Heart left ventricle (tissue), 16 donors: ENCODE data around the gene CAMTA1. TPM values are rescaled to one million over a fixed set of nuclear protein-coding genes. Genes with fewer than 3 reads are reported as not detected.
A peak's percentile ranks its signal among the peaks of the same experiment; 100 is the strongest.

ENCODE experiments used
- ATAC-seq, 4 donors: fragments of 200-7000 bp; cut with Tn5 transposase; one replicate each; pipeline ENCODE4 v1.9.1; 2020 to 2022; ENCODE audit warnings: moderate library complexity in 4 of 4, mild to moderate bottlenecking in 3 of 4, moderate number of reproducible peaks in 1 of 4
- DNase-seq, 5 donors: peaks; one replicate each; pipeline ENCODE4 v3.0.0-alpha.2; 2020
- H3K27ac ChIP-seq, 12 donors: fragments of 200-600 bp; sonication (generic) in 4 of 12; one replicate each; pipeline versions ENCODE4 v1.5.0 to v1.8.0; 2016 to 2022; ENCODE audit warnings: mild to moderate bottlenecking in 2 of 12
- H3K27me3 ChIP-seq, 9 donors: fragments of 200-600 bp; sonication (generic) in 2 of 9; one replicate each; pipeline versions ENCODE4 v1.5.1 to v1.8.0; 2016 to 2022; ENCODE audit warnings: mild to moderate bottlenecking in 3 of 9
- H3K36me3 ChIP-seq, 9 donors: fragments of 200-600 bp; sonication (generic) in 2 of 9; one replicate each; pipeline versions ENCODE4 v1.5.0 to v1.8.0; 2018 to 2022; ENCODE audit warnings: mild to moderate bottlenecking in 2 of 9
- H3K4me1 ChIP-seq, 12 donors: fragments of 200-600 bp; sonication (generic) in 4 of 12; one replicate each; pipeline versions ENCODE4 v1.5.0 to v1.8.0; 2016 to 2022; ENCODE audit warnings: mild to moderate bottlenecking in 3 of 12
- H3K4me3 ChIP-seq, 12 donors: fragments of 200-600 bp; sonication (generic) in 4 of 12; one replicate each; pipeline versions ENCODE4 v1.5.0 to v1.8.0; 2017 to 2022; ENCODE audit warnings: mild to moderate bottlenecking in 9 of 12, moderate library complexity in 4 of 12
- H3K9me3 ChIP-seq, 12 donors: fragments of 200-600 bp; sonication (generic) in 4 of 12; one replicate each; pipeline versions ENCODE4 v1.5.0 to v1.8.0; 2016 to 2022; ENCODE audit warnings: mild to moderate bottlenecking in 1 of 12
- CTCF ChIP-seq, 12 donors: fragments of 200-600 bp; sonication (generic) in 4 of 12; IDR thresholded peaks; one replicate each; pipeline versions ENCODE4 v1.5.0 to v1.8.0; 2018 to 2022; ENCODE audit warnings: antibody characterized with exemption in 12 of 12, mild to moderate bottlenecking in 5 of 12
- POLR2A ChIP-seq, 2 donors: fragments of 450-650 bp; IDR thresholded peaks; one replicate each; pipeline ENCODE4 v1.6.1; 2017; ENCODE audit warnings: antibody characterized with exemption in 2 of 2, mild to moderate bottlenecking in 2 of 2, moderate library complexity in 2 of 2
- whole genome bisulfite sequencing, 4 donors: extraction: QIAGEN DNeasy Blood & Tissue Kit in 2 of 4; methylation state at CpG; one replicate each; pipeline versions ENCODE4 v1.1.5 to v1.1.7; 2013 to 2018; 5-methylcytosine and 5-hydroxymethylcytosine counted together
- intact Hi-C, 10 donors: fragments of 100-400 bp; cut with DNase I; formaldehyde crosslinking; loops; one replicate each; pipeline versions ENCODE4 v1.11.1 to v1.14.2; 2022
- polyA plus RNA-seq, 2 donors: library from polyadenylated mRNA; stranded (reverse); fragments of 200-250 nt; gene quantifications; one replicate each; pipeline ENCODE4 v1.2.3, GENCODE V29; 2013
- total RNA-seq, 9 donors: library from RNA; depleted of rRNA in 2 of 9; stranded (reverse); fragments of >200 nt in 2 of 9; fragmentation: NEBNext Ultra II Directional in 3 of 9; extraction: Animal tissue kit (Norgen Biotek cat#: 25700) in 3 of 9; gene quantifications; one replicate each; pipeline versions ENCODE4 v1.1.0 to v1.2.4, GENCODE V29; 2016 to 2023
- donor health status: ischemic (EF 13 %, LVEDD 7.1; RV severe dilation, severe dysfunction).
- donor health status: healthy with polysubstance abuse.
- donor health status: DM: no; HTN: yes; CAD: no.
- donor health status: DM: no; HTN: no; CAD: no.
- donor health status: ischemic (EF 25% LVEDD 6.9; RV normal size, moderate dysfunction).
- donor health status: ischemic (EF 25% LVEDD 5.7; RV mildly dilated, moderate dysfunction).
- donor health status: healthy.
- donor health status: DM: yes; HTN: yes; CAD: no.
- donor health status: ischemic (EF 35%, LVEDD 5.7; RV mildly dilated, moderate dysfunction).
- donor health status: nonischemic (EF 11% LVEDD 7.7; RV severe dilation, severe dysfunction).
- donor health status: DM: yes; HTN: yes; CAD: no.
- donor health status: PGD.
- donor health status: ischemic (EF 29% LVEDD 5.4; RV normal size, mild dysfunction).
- donor health status: nonischemic (EF 23%, LVEDD 6.1; RV moderate dilation, normal function).

CAMTA1 gene
- total and polyA plus RNA-seq, 11 donors: 114 to 303 (median 137) TPM

- no peaks in the 10 kb centered on the region for H3K4me1 ChIP-seq
- no peaks in the 10 kb centered on the region for H3K36me3 ChIP-seq
- TF ChIP-seq CTCF (IDR thresholded peaks at IDR 0.05): no peak
- no peak for TF ChIP-seq POLR2A (IDR thresholded peaks at IDR 0.05)
- ATAC-seq (peak in 1 of 4 donors; percentile 43), DNase-seq (no peak)
- H3K27ac ChIP-seq: no peak overlapping the region
- H3K4me3 ChIP-seq: no peak overlapping the region
- H3K27me3 ChIP-seq: no peaks in the 10 kb centered on the region
- no peaks in the 10 kb centered on the region for H3K9me3 ChIP-seq
- 61 to 76% (median 68%) methylated on average over 8 to 9 of the region's 9 CpGs for WGBS, 4 donors
- intact Hi-C loops: no loop called here
These were observed 661.8 kb downstream of the CAMTA1 start for GRCh38 chr1:7447093-7447492.

GRCh38 chr1:7447736-7448135 is 662.5 kb downstream of the CAMTA1 start:
- WGBS, 4 donors: 88 to 97% (median 92%) methylated on average over 4 to 6 of the region's 6 CpGs
- Histone ChIP-seq H3K27ac (no peak overlapping the region), H3K4me1 (no peaks in the 10 kb centered on the region), H3K27me3 (no peaks in the 10 kb centered on the region), H3K9me3 (no peaks in the 10 kb centered on the region), H3K4me3 (no peak overlapping the region), H3K36me3 (no peaks in the 10 kb centered on the region)
- TF ChIP-seq POLR2A (IDR thresholded peaks at IDR 0.05) (no peak), CTCF (IDR thresholded peaks at IDR 0.05) (no peak)
- DNase-seq (no peak), ATAC-seq (no peak)
- intact Hi-C loops: no loop called here

- Histone ChIP-seq H3K27me3 (no peaks in the 10 kb centered on the region), H3K27ac (no peak overlapping the region), H3K4me1 (peaks cover 0 to 2% (median 0%) of the 10 kb centered on the region in 12 donors), H3K36me3 (no peaks in the 10 kb centered on the region), H3K9me3 (no peaks in the 10 kb centered on the region), H3K4me3 (no peak overlapping the region)
- intact Hi-C loops: no loop called here
- no peak for ATAC-seq
- DNase-seq: no peak
- 87 to 93% (median 92%) methylated on average over 10 of the region's 10 CpGs for WGBS, 4 donors
- TF ChIP-seq CTCF (IDR thresholded peaks at IDR 0.05) (no peak), POLR2A (IDR thresholded peaks at IDR 0.05) (no peak)
These were observed 663.7 kb downstream of the CAMTA1 start for GRCh38 chr1:7448986-7449385.

- H3K9me3 ChIP-seq: no peaks in the 10 kb centered on the region
- no peaks in the 10 kb centered on the region for H3K36me3 ChIP-seq
- ATAC-seq: no peak
- no peaks in the 10 kb centered on the region for H3K27me3 ChIP-seq
- H3K27ac ChIP-seq: no peak overlapping the region
- WGBS, 4 donors: 90 to 97% (median 93%) methylated on average over 7 of the region's 7 CpGs
- peaks cover 0 to 7% (median 0%) of the 10 kb centered on the region in 12 donors for H3K4me1 ChIP-seq
- no peak overlapping the region for H3K4me3 ChIP-seq
- DNase-seq: no peak
- TF ChIP-seq POLR2A (IDR thresholded peaks at IDR 0.05): no peak
- TF ChIP-seq CTCF (IDR thresholded peaks at IDR 0.05): no peak
- intact Hi-C loops: loop anchor here in 6 of 10 donors (5.0 to 10.0 kb wide), 3 partner anchors 125 to 198 kb away; no protein-coding TSS in a partner anchor
These were observed 664.5 kb downstream of the CAMTA1 start for GRCh38 chr1:7449750-7450149.
